T-cell (primary cell): ENCODE measurements around the gene NUMB. TPM values are rescaled to one million over a fixed set of nuclear protein-coding genes. Genes with fewer than 3 reads are reported as not detected.
"Not testable (repeated sequence)": the region's sequence is repeated elsewhere in the genome, so short reads cannot be mapped to it uniquely, and the experiment has no call there.

Experiments
- ATAC-seq, 4 experiments: fragments of 200-7000 bp in 3 of 4; fragments of 150-1000 bp in 1 of 4; cut with Tn5 transposase; replicated peaks in 1 of 4; 1 replicate in 3 of 4; 2 replicates in 1 of 4; pipeline ENCODE4 v1.10.0; 2021; ENCODE audit warnings: moderate library complexity in 3 of 4, mild to moderate bottlenecking in 2 of 4, moderate number of reproducible peaks in 1 of 4
- CTCF ChIA-PET, 2 donors: fragments of 300-600 bp; sonication (Branson Sonifier 250); formaldehyde crosslinking; loops; one replicate each; lab custom pipeline; 2022; ENCODE audit warnings: antibody characterized with exemption in 2 of 2; lab: Charles Lee
- POLR2A ChIA-PET, 2 donors: fragments of 300-600 bp; sonication (Branson Sonifier 250); formaldehyde crosslinking; loops; one replicate each; lab custom pipeline; 2022; ENCODE audit warnings: antibody characterized with exemption in 2 of 2; lab: Charles Lee
- DNase-seq, 35 experiments: peaks; one replicate each; pipeline versions ENCODE4 v3.0.0 to v3.0.0-alpha.2; 2013 to 2023
- H3K27ac ChIP-seq: one replicate; pipeline ENCODE4 v1.5.1; 2013; ENCODE audit warnings: low read length
- H3K27me3 ChIP-seq, 2 experiments: replicated peaks in 1 of 2; 1 replicate in 1 of 2; 2 replicates in 1 of 2; pipeline versions ENCODE4 v1.6.1 to v1.7.0; 2013; ENCODE audit warnings: low read length in 1 of 2, mixed read lengths in 1 of 2; ENCODE audit not compliant: control insufficient read depth in 2 of 2, insufficient read depth in 2 of 2; ENCODE audit errors: extremely low read depth in 1 of 2
- H3K36me3 ChIP-seq, 2 donors: 1 replicate in 1 of 2; 2 replicates in 1 of 2; pipeline versions ENCODE4 v1.6.1 to v1.7.0; 2013; ENCODE audit warnings: low read length in 1 of 2; ENCODE audit not compliant: control insufficient read depth in 2 of 2, insufficient read depth in 1 of 2; ENCODE audit errors: extremely low read depth in 1 of 2
- H3K4me1 ChIP-seq, 2 experiments: 1 replicate in 1 of 2; 2 replicates in 1 of 2; pipeline versions ENCODE4 v1.6.1 to v1.7.0; 2013; ENCODE audit warnings: low read length in 2 of 2, mixed read lengths in 1 of 2; ENCODE audit not compliant: insufficient read depth in 2 of 2, control insufficient read depth in 1 of 2; ENCODE audit errors: extremely low read depth in 1 of 2
- H3K4me3 ChIP-seq, 2 donors: 1 replicate in 1 of 2; 2 replicates in 1 of 2; pipeline versions ENCODE4 v1.5.1 to v1.7.0; 2013; ENCODE audit warnings: mild to moderate bottlenecking in 2 of 2, low read length in 1 of 2, moderate library complexity in 1 of 2; ENCODE audit not compliant: control insufficient read depth in 1 of 2; ENCODE audit errors: extremely low read depth in 1 of 2
- H3K9me3 ChIP-seq: 2 replicates; pipeline ENCODE4 v1.7.0; 2013
- H3K27ac Mint-ChIP-seq, 2 donors: one replicate each; pipeline ENCODE4 v1.8.0; 2020 to 2021; ENCODE audit warnings: mild to moderate bottlenecking in 2 of 2, mixed read lengths in 2 of 2
- H3K27me3 Mint-ChIP-seq, 2 donors: one replicate each; pipeline ENCODE4 v1.8.0; 2021 to 2022; ENCODE audit warnings: mixed read lengths in 2 of 2
- H3K36me3 Mint-ChIP-seq: one replicate; pipeline ENCODE4 v1.8.0; 2021; ENCODE audit warnings: mixed read lengths
- H3K4me1 Mint-ChIP-seq, 3 donors: one replicate each; pipeline ENCODE4 v1.8.0; 2020 to 2022; ENCODE audit warnings: mixed read lengths in 3 of 3, mild to moderate bottlenecking in 1 of 3
- H3K4me3 Mint-ChIP-seq, 3 donors: one replicate each; pipeline ENCODE4 v1.8.0; 2020 to 2022; ENCODE audit warnings: mild to moderate bottlenecking in 3 of 3, mixed read lengths in 3 of 3, moderate library complexity in 3 of 3
- H3K9me3 Mint-ChIP-seq, 3 donors: one replicate each; pipeline ENCODE4 v1.8.0; 2020 to 2022; ENCODE audit warnings: mixed read lengths in 3 of 3
- WGBS: methylation state at CpG from one replicate; pipeline ENCODE4 v1.1.5; 2013; ENCODE audit warnings: missing lambda C conversion rate; ENCODE audit not compliant: insufficient coverage; 5-methylcytosine and 5-hydroxymethylcytosine counted together
- total RNA-seq, 35 experiments: library from RNA in 6 of 35; stranded (reverse) in 6 of 35; fragments of 120-200 nt in 1 of 35; gene quantifications; one replicate each; pipeline versions ENCODE4 v1.2.1 to v1.2.4 and lab custom pipeline; 2013 to 2026

Gene NUMB
- total RNA-seq, 5 donors from 2014 or later (not counting 1 experiment from before 2014, with no cell fraction given), result 45.1 to 52.6 (median 49.1) TPM

DNA sequence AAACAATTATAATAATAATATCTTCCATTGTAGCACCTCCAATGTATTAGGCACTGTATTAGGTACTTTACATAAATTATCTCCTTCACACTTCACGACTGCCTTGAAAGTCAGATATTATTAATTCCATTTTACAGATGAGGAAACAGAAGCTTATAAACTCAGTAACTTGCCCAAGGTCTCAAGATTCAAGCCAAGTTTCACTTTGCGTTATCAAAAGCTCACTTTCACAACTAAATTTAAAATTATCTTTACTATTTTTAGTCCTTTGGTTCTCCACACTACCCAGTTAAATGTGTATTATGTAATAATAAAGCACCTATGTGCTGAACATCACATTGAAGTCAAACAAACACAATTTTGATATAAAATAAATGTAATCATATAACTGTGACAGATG is 55.8 kb downstream of the NUMB start:
- Mint-ChIP-seq H3K9me3 (no peaks in the 10 kb centered on the region), H3K4me1 (peaks cover 10 to 22% (median 14%) of the 10 kb centered on the region in 3 donors), H3K4me3 (no peak overlapping the region), H3K36me3 (peaks cover 25% of the 10 kb centered on the region), H3K27me3 (no peaks in the 10 kb centered on the region), H3K27ac (no peak overlapping the region)
- no peak for DNase-seq
- H3K27me3 ChIP-seq, result no peaks in the 10 kb centered on the region
- H3K36me3 ChIP-seq, result peaks cover 0 to 3% of the 10 kb centered on the region in 2 donors
- no peaks in the 10 kb centered on the region for H3K9me3 ChIP-seq
- H3K27ac ChIP-seq, result no peak overlapping the region
- ATAC-seq, result no peak
- no peak overlapping the region for H3K4me3 ChIP-seq
- WGBS, result 17% methylated on average over 1 of the region's 2 CpGs
- no peaks in the 10 kb centered on the region for H3K4me1 ChIP-seq
- ChIA-PET POLR2A (interaction anchor here in 1 of 2 donors (0.6 kb wide), 1 partner anchor 65 kb away, joined by 4 read pairs; no protein-coding TSS in a partner anchor), CTCF (no interaction called here)

DNA sequence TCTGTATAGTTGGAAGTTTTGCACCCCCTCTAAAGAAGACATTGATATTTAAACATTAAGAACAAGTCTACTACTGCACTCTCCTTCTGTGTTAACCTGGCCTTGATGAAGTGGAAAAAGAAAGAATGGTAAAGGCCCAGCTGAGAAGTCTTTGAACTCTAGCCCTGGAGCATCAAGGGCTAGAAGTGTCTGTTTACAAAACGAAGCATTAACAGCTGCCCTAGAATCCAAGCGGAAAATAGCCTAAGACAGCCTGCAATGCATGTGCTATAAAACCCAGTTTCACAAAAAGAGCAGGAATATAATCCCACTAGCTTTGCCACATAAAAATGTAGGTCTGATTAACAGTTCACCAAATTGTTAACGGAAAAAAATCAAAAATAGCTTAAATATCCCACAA is 60.5 kb downstream of the NUMB start:
- ChIA-PET CTCF (interaction anchor here in 1 of 2 donors (0.7 kb wide), 1 partner anchor 245 kb away, joined by 3 read pairs; no protein-coding TSS in a partner anchor), POLR2A (no interaction called here)
- no peak for DNase-seq
- Histone ChIP-seq H3K36me3 (no peaks in the 10 kb centered on the region), H3K4me3 (no peak overlapping the region), H3K27me3 (no peaks in the 10 kb centered on the region), H3K27ac (no peak overlapping the region), H3K4me1 (no peaks in the 10 kb centered on the region), H3K9me3 (no peaks in the 10 kb centered on the region)
- 100% methylated on average over 1 of the region's 3 CpGs for WGBS
- H3K9me3 Mint-ChIP-seq, result no peaks in the 10 kb centered on the region
- H3K27ac Mint-ChIP-seq, result no peak overlapping the region
- no peak for ATAC-seq
- H3K36me3 Mint-ChIP-seq, result peaks cover 9% of the 10 kb centered on the region
- H3K4me1 Mint-ChIP-seq, result peaks cover 18 to 26% (median 19%) of the 10 kb centered on the region in 3 donors
- H3K27me3 Mint-ChIP-seq, result no peaks in the 10 kb centered on the region
- no peak overlapping the region for H3K4me3 Mint-ChIP-seq

GRCh38 chr14:73394317-73394716 is 64.0 kb downstream of the NUMB start:
- ChIA-PET CTCF (interaction anchor here in 1 of 2 donors (0.7 kb wide), 1 partner anchor 176 kb away, joined by 6 read pairs; no protein-coding TSS in a partner anchor), POLR2A (interaction anchor here (0.5 to 0.6 kb wide), 2 partner anchors 12 to 427 kb away, joined by 3 to 4 read pairs; no protein-coding TSS in a partner anchor)
- Mint-ChIP-seq H3K4me3 (no peak overlapping the region), H3K9me3 (no peaks in the 10 kb centered on the region), H3K27ac (no peak overlapping the region), H3K27me3 (no peaks in the 10 kb centered on the region), H3K36me3 (peaks cover 14% of the 10 kb centered on the region), H3K4me1 (peaks cover 18 to 20% (median 18%) of the 10 kb centered on the region in 3 donors)
- Histone ChIP-seq H3K9me3 (no peaks in the 10 kb centered on the region), H3K4me3 (no peak overlapping the region), H3K36me3 (no peaks in the 10 kb centered on the region), H3K4me1 (no peaks in the 10 kb centered on the region), H3K27ac (no peak overlapping the region), H3K27me3 (no peaks in the 10 kb centered on the region)
- no peak for ATAC-seq
- no peak for DNase-seq
- no CpG with 5 or more reads among the region's 1 CpG for WGBS

DNA sequence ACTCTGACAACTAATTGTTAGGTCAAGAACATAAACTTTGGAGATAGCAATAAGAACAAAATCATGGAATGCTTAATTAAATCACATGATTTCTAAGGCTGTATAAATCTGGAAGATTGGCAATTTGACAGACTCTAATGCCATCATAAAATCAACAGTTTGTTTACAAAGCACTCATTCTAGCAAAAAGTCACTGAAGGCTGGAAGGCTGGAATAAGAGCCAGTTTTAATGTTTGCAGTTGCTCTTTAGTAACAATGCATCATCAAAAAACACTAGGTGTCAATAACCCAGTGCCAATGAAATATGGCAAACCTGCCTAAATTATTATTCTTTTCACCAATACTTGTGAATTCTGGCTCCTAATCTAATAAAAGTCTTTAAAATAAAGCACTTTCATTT is 65.0 kb downstream of the NUMB start:
- Mint-ChIP-seq H3K9me3 (no peaks in the 10 kb centered on the region), H3K27ac (no peak overlapping the region), H3K36me3 (peaks cover 8% of the 10 kb centered on the region), H3K4me1 (peaks cover 18% of the 10 kb centered on the region in 3 donors), H3K27me3 (no peaks in the 10 kb centered on the region), H3K4me3 (no peak overlapping the region)
- Histone ChIP-seq H3K27me3 (no peaks in the 10 kb centered on the region), H3K4me1 (no peaks in the 10 kb centered on the region), H3K27ac (no peak overlapping the region), H3K9me3 (no peaks in the 10 kb centered on the region), H3K36me3 (no peaks in the 10 kb centered on the region), H3K4me3 (no peak overlapping the region)
- ChIA-PET POLR2A (no interaction called here), CTCF (no interaction called here)
- DNase-seq, result no peak
- no peak for ATAC-seq

GRCh38 chr14:73392329-73393257 is 65.8 kb downstream of the NUMB start:
- no peak for DNase-seq
- H3K27me3 Mint-ChIP-seq, result no peaks in the 10 kb centered on the region
- POLR2A ChIA-PET, result no interaction called here
- no peaks in the 10 kb centered on the region for H3K9me3 Mint-ChIP-seq
- peaks cover 8% of the 10 kb centered on the region for H3K36me3 Mint-ChIP-seq
- no peaks in the 10 kb centered on the region for H3K9me3 ChIP-seq
- CTCF ChIA-PET, result interaction anchor here in 1 of 2 donors (0.6 kb wide), 1 partner anchor 80 kb away, joined by 3 read pairs; no protein-coding TSS in a partner anchor
- peaks cover 12 to 16% (median 16%) of the 10 kb centered on the region in 3 donors for H3K4me1 Mint-ChIP-seq
- no peak for ATAC-seq
- no peaks in the 10 kb centered on the region for H3K4me1 ChIP-seq
- WGBS, result 40% methylated on average over 1 of the region's 4 CpGs
- no peak overlapping the region for H3K4me3 Mint-ChIP-seq
- no peak overlapping the region for H3K27ac Mint-ChIP-seq
- no peak overlapping the region for H3K27ac ChIP-seq
- no peaks in the 10 kb centered on the region for H3K36me3 ChIP-seq
- H3K4me3 ChIP-seq, result no peak overlapping the region
- no peaks in the 10 kb centered on the region for H3K27me3 ChIP-seq

GRCh38 chr14:73387860-73388259 is 70.5 kb downstream of the NUMB start:
- not testable (repeated sequence) for H3K27ac ChIP-seq, DNase-seq, ATAC-seq, H3K36me3 ChIP-seq, H3K27ac Mint-ChIP-seq, H3K4me3 ChIP-seq, H3K4me1 ChIP-seq, H3K9me3 ChIP-seq, H3K9me3 Mint-ChIP-seq, H3K4me3 Mint-ChIP-seq, H3K4me1 Mint-ChIP-seq, H3K27me3 Mint-ChIP-seq, H3K27me3 ChIP-seq
- POLR2A ChIA-PET, result interaction anchor here in 1 of 2 donors (0.6 kb wide), 1 partner anchor 119 kb away, joined by 3 read pairs; no protein-coding TSS in a partner anchor
- CTCF ChIA-PET, result interaction anchor here in 1 of 2 donors (0.6 to 0.7 kb wide), 3 partner anchors 19 to 500 kb away, joined by 3 to 5 read pairs (median 4); no protein-coding TSS in a partner anchor
- WGBS, result no CpG with 5 or more reads among the region's 3 CpGs
- H3K36me3 Mint-ChIP-seq, result peaks cover 27% of the 10 kb centered on the region
